Measurements from ENCODE around the gene TIGD1.

TIGD1 gene

GRCh38 chr2:232502911-232503808 is 47.2 kb downstream of the TIGD1 start:
- peak in 29 of 56 donors; percentile 6 to 81 (median 38) for DNase-seq

GRCh38 chr2:232502511-232502910 is 47.8 kb downstream of the TIGD1 start:
- DNase-seq = peak in 3 of 56 donors; percentile 28 to 72 (median 41)

- DNase-seq = peak in 3 of 56 donors; percentile 3 to 16 (median 9)
Observed at GRCh38 chr2:232501794-232502390, 48.5 kb downstream of the TIGD1 start.

GRCh38 chr2:232501331-232501771 is 49.0 kb downstream of the TIGD1 start:
- DNase-seq = no peak

- DNase-seq = no peak
Observed at GRCh38 chr2:232498452-232498851, 51.9 kb downstream of the TIGD1 start.

All from nucleus accumbens (tissue), 56 donors.